ENCODE data around the gene USP27X.

The USP27X gene

DNA sequence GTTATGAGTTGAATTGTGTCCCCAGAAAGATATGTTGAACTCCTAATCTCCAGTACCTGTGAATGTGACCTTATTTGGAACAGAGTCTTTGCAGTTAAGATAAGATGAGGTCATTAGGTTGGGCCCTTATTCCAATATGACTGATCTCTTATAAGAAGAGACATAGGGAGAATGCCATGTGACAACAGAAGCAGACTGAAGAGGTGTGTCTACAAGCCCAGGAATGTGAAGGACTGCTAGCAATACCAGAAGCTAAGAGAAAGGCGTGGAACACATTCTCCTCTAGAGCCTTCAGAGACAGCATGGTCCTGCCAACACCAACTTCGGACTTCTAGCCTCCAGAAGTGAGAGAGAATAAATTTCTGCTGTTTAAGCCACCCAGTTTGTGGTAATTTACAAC lies 22.5 kb upstream of the USP27X start:
- Histone ChIP-seq H3K9ac (no peak overlapping the region), H3K4me1 (no peaks in the 10 kb centered on the region), H3K36me3 (ENCODE audit: control insufficient read depth, insufficient read depth, low read length) (no peaks in the 10 kb centered on the region), H3K27ac (no peak overlapping the region), H3K9me3 (ENCODE audit: control insufficient read depth, low read length) (no peaks in the 10 kb centered on the region), H3K4me3 (ENCODE audit: low read depth, low read length) (no peak overlapping the region), H2AFZ (no peak overlapping the region), H3K79me2 (no peaks in the 10 kb centered on the region), H3K27me3 (ENCODE audit: control insufficient read depth, insufficient read depth, low read length) (no peaks in the 10 kb centered on the region), H3K4me2 (ENCODE audit: low read length) (no peak overlapping the region)
- TF ChIP-seq, protein P1, sequence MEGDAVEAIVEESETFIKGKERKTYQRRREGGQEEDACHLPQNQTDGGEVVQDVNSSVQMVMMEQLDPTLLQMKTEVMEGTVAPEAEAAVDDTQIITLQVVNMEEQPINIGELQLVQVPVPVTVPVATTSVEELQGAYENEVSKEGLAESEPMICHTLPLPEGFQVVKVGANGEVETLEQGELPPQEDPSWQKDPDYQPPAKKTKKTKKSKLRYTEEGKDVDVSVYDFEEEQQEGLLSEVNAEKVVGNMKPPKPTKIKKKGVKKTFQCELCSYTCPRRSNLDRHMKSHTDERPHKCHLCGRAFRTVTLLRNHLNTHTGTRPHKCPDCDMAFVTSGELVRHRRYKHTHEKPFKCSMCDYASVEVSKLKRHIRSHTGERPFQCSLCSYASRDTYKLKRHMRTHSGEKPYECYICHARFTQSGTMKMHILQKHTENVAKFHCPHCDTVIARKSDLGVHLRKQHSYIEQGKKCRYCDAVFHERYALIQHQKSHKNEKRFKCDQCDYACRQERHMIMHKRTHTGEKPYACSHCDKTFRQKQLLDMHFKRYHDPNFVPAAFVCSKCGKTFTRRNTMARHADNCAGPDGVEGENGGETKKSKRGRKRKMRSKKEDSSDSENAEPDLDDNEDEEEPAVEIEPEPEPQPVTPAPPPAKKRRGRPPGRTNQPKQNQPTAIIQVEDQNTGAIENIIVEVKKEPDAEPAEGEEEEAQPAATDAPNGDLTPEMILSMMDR (IDR thresholded peaks at IDR 0.05) = no peak

DNA sequence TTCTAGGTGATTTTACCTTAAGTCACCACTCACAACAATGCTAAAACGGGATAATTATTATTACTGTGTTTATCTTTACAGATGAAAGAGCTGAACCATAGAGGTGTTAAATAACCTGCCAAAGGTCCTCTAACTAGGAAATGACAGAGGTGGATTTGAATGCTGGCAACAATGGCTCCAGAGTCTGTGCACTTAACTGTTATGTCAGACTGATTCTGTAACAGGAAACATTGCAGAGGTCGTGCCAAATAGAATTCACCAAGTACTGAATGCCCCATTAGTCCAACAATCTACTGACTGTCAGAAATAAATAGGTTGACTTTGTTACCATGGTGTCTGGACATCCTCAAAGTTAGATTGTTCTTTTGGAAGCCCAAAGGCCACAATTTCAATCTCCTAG lies 20.9 kb upstream of the USP27X start:
- Histone ChIP-seq H3K4me2 (ENCODE audit: low read length) (no peak overlapping the region), H3K4me3 (ENCODE audit: low read depth, low read length) (no peak overlapping the region), H3K9ac (no peak overlapping the region), H3K79me2 (no peaks in the 10 kb centered on the region), H3K36me3 (ENCODE audit: control insufficient read depth, insufficient read depth, low read length) (no peaks in the 10 kb centered on the region), H3K27ac (no peak overlapping the region), H3K9me3 (ENCODE audit: control insufficient read depth, low read length) (no peaks in the 10 kb centered on the region), H3K27me3 (ENCODE audit: control insufficient read depth, insufficient read depth, low read length) (no peaks in the 10 kb centered on the region), H3K4me1 (no peaks in the 10 kb centered on the region), H2AFZ (no peak overlapping the region)
- TF ChIP-seq, protein P1 (IDR thresholded peaks at IDR 0.05) = no peak

DNA sequence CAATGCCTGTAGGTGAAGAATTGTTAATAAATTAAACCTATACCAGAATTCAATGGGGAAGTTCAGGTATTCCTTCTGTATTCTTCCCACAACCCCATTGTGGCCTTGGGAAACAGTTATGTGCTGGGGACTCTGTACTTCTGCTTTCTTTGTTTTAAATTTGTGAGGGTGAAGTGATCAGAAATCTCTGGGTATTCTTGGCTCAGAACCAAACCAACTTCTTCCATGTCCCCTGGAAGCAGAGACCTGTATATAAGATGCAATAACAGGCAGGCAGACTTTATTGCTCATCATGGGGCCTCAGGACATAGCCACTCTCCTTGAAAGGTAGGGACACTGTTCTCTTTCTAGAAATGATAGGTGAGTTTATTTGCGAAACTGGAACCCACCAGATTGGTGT lies 19.8 kb upstream of the USP27X start:
- Histone ChIP-seq H2AFZ (no peak overlapping the region), H3K79me2 (no peaks in the 10 kb centered on the region), H3K36me3 (ENCODE audit: control insufficient read depth, insufficient read depth, low read length) (no peaks in the 10 kb centered on the region), H3K4me3 (ENCODE audit: low read depth, low read length) (no peak overlapping the region), H3K27me3 (ENCODE audit: control insufficient read depth, insufficient read depth, low read length) (no peaks in the 10 kb centered on the region), H3K4me2 (ENCODE audit: low read length) (no peak overlapping the region), H3K9ac (no peak overlapping the region), H3K27ac (no peak overlapping the region), H3K4me1 (no peaks in the 10 kb centered on the region), H3K9me3 (ENCODE audit: control insufficient read depth, low read length) (no peaks in the 10 kb centered on the region)
- TF ChIP-seq, protein P1 (IDR thresholded peaks at IDR 0.05) = no peak

DNA sequence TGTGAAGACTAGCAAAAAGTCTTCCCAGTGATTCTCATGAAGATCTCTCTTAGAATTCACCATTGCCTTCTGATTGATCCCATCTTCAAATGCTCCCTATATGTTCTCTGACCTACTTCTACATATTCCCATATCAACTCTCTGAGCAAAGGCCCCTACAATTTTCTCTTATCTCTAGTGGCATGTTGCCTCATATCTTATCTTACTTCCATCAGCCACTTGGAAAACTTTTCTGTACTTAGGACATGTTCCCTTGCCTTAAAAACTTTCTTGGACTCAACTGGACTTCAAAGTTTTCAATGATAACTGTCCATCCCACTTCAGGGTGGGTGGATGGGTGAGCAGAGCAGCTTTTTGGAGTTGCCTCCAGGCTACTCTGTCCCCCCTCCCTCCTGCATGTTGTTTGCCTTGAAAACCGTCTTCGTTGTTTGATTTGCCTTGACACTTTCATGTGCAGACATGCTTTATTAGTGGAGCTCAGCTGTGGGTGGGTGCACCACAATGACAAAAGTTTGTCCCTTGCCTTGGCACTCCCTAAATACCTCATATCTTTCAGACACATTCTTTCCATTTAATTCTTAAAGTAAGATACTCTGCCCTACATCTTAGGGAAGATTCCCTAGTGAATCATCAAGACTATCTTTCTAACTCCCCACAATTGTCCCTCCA lies 18.3 kb upstream of the USP27X start:
- Histone ChIP-seq H3K9ac (no peak overlapping the region), H3K4me2 (ENCODE audit: low read length) (no peak overlapping the region), H2AFZ (no peak overlapping the region), H3K79me2 (no peaks in the 10 kb centered on the region), H3K4me3 (ENCODE audit: low read depth, low read length) (no peak overlapping the region), H3K9me3 (ENCODE audit: control insufficient read depth, low read length) (no peaks in the 10 kb centered on the region), H3K27ac (no peak overlapping the region), H3K4me1 (no peaks in the 10 kb centered on the region), H3K27me3 (ENCODE audit: control insufficient read depth, insufficient read depth, low read length) (no peaks in the 10 kb centered on the region), H3K36me3 (ENCODE audit: control insufficient read depth, insufficient read depth, low read length) (no peaks in the 10 kb centered on the region)
- TF ChIP-seq, protein P1 (IDR thresholded peaks at IDR 0.05) = no peak

DNA sequence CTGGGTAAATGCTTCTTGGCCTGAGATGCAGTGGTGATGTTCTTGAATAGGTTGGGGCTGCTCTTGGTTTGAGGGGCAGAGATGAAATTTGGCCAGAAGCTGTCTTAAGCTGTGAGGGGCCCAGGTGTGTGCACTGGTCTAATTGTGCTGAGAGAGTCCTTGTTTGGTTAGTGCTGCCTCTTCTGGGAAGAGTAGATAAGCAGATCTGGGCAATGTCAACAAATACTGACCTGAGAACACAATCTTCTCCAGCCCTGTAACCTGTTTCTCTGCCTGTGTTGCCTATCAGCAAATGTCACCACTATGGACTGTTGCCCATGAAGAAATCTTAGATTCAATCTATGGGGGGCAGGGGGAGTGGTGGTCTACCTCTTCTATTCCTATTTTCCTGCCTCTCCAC lies 17.2 kb upstream of the USP27X start:
- Histone ChIP-seq H2AFZ (no peak overlapping the region), H3K79me2 (no peaks in the 10 kb centered on the region), H3K4me3 (ENCODE audit: low read depth, low read length) (no peak overlapping the region), H3K36me3 (ENCODE audit: control insufficient read depth, insufficient read depth, low read length) (no peaks in the 10 kb centered on the region), H3K27ac (no peak overlapping the region), H3K4me2 (ENCODE audit: low read length) (no peak overlapping the region), H3K4me1 (no peaks in the 10 kb centered on the region), H3K27me3 (ENCODE audit: control insufficient read depth, insufficient read depth, low read length) (no peaks in the 10 kb centered on the region), H3K9ac (no peak overlapping the region), H3K9me3 (ENCODE audit: control insufficient read depth, low read length) (no peaks in the 10 kb centered on the region)
- TF ChIP-seq, protein P1 (IDR thresholded peaks at IDR 0.05) = no peak
